Fibroblast of skin of right biceps (primary cell): ENCODE results near the gene GGTLC3.
"Not testable (repeated sequence)": the region's sequence is repeated elsewhere in the genome, so short reads cannot be mapped to it uniquely, and the experiment has no call there.

Experiments
- DNase-seq: peaks from one replicate; pipeline ENCODE4 v3.0.0-alpha.2; 2013

GGTLC3 gene

DNA sequence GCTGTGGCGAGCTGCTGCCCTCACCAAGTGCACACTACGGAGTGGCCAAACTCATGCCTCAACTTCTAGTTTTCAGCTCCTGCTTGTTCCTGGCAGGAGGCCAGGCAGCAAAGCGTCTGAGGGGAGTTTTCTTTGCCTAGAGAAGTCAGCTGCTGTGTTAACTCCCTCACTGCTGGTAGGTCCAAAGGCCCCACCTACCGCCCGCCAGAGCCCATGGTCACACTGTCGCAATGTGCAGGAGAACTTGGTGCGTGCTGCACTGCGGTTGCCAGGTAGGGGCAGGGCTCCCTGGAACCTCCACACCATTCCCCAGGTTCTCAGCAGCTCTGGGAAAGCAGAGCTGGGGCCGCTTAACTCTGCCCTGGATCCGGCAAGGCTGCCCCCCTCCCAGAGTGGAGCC is 5.6 kb downstream of the GGTLC3 start:
- not testable (repeated sequence) for DNase-seq

- not testable (repeated sequence) for DNase-seq
These were observed 6.6 kb downstream of the GGTLC3 start for GRCh38 chr22:18511327-18511726.

DNA sequence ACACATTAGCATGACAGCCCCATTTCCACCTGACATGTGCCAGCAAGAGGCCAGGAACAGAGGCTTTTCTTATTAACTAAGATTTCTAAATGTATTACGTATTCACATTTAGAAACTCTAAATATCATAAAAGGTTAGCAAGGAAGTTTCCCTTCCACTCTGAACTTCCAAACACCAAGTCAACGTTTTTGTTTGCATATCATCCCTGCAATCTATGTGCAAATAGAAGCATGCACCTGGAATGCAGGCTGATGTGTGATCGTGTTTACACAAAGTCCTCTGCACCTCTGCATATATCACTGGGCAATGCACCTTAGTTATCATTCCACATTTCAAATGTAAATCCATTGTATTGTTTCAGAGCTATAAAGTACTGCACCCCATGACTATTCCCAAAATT is 21.7 kb downstream of the GGTLC3 start:
- not testable (repeated sequence) for DNase-seq
